Sigmoid colon (tissue), 4 donors: ENCODE measurements around the gene JPH2.

ENCODE experiments used
- CTCF ChIP-seq, 4 experiments: fragments of 450-650 bp in 3 of 4; fragments of 200-600 bp in 1 of 4; IDR thresholded peaks; one replicate each; pipeline ENCODE4 v1.5.1; 2016 to 2019; ENCODE audit warnings: antibody characterized with exemption in 4 of 4, mild to moderate bottlenecking in 3 of 4, moderate library complexity in 2 of 4
- EP300 ChIP-seq, 4 donors: sonication (generic); formaldehyde crosslinking; IDR thresholded peaks; one replicate each; pipeline ENCODE4 v1.6.1; 2017; ENCODE audit warnings: antibody characterized with exemption in 4 of 4
- POLR2A ChIP-seq, 2 donors: fragments of 450-650 bp; IDR thresholded peaks; one replicate each; pipeline ENCODE4 v1.6.1; 2016; ENCODE audit warnings: antibody characterized with exemption in 2 of 2, mild to moderate bottlenecking in 2 of 2, moderate library complexity in 2 of 2

DNA sequence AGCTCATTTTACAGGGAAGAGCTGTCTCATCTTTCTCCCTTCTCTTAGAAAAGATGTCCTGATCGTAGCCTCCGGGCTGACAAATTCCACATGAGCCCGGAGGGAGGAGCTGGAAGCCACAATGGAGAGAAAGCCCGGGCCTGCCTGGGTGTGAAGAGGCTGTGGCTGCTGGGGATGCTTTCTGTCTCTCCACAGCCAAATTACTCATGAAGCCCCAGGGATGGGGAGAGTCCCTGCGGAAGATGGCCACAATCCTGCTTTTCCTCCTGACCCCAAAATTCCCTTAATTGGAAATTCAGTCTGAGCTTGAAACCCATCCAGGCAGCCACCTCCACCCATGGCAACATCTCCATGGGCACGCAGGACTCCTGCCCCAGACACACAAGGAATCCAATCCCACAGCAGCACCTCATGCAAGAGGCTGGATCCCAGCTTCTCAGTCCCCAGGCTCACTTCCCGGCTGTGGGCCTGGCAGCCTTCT is 32.4 kb downstream of the JPH2 start:
- TF ChIP-seq POLR2A (IDR thresholded peaks at IDR 0.05) (no peak), CTCF (IDR thresholded peaks at IDR 0.05) (no peak), EP300 (IDR thresholded peaks at IDR 0.05) (peak in 1 of 4 donors; percentile 7)
